HL-60 (cell line): Measurements from ENCODE around the gene FHIT.

Experiments used
- DNase-seq, 2 experiments: peaks; one replicate each; pipeline ENCODE4 v3.0.0-alpha.2; 2010 to 2020; ENCODE audit warnings: low read depth in 1 of 2, low spot score in 1 of 2
- H3K27ac ChIP-seq: fragments of 250-450 bp; sonication (Bioruptor Pico); replicated peaks from 2 replicates; pipeline ENCODE4 v1.5.1; 2020; ENCODE audit warnings: mild to moderate bottlenecking, moderate library complexity
- H3K27me3 ChIP-seq: fragments of 250-450 bp; sonication (Bioruptor Pico); 2 replicates; pipeline ENCODE4 v1.5.1; 2021; ENCODE audit warnings: mild to moderate bottlenecking, moderate library complexity; ENCODE audit not compliant: insufficient read depth, poor library complexity, severe bottlenecking
- H3K4me3 ChIP-seq: replicated peaks from 2 replicates; pipeline ENCODE4 v1.5.1; 2011; ENCODE audit warnings: mild to moderate bottlenecking, control low read depth, low read length; ENCODE audit not compliant: insufficient read depth
- CTCF ChIP-seq: IDR thresholded peaks from one replicate; pipeline ENCODE4 v1.5.1; 2011; ENCODE audit warnings: low read length, control low read depth, inconsistent platforms; ENCODE audit not compliant: insufficient read depth
- GABPA ChIP-seq: IDR thresholded peaks from 2 replicates; pipeline ENCODE4 v1.6.1; 2012; ENCODE audit warnings: low read depth
- POLR2AphosphoS5 ChIP-seq: IDR thresholded peaks from 2 replicates; pipeline ENCODE4 v1.6.1; 2012; ENCODE audit warnings: low read depth
- REST ChIP-seq: IDR thresholded peaks from 2 replicates; pipeline ENCODE4 v1.6.1; 2012; ENCODE audit warnings: low read depth; ENCODE audit not compliant: insufficient replicate concordance
- SPI1 ChIP-seq: IDR thresholded peaks from 2 replicates; pipeline ENCODE4 v1.6.1; 2012; ENCODE audit warnings: low read depth, mild to moderate bottlenecking, borderline replicate concordance

The FHIT gene

GRCh38 chr3:60730371-60730770 is 520.9 kb downstream of the FHIT start:
- Histone ChIP-seq H3K27ac (no peak overlapping the region), H3K4me3 (no peak overlapping the region), H3K27me3 (no peaks in the 10 kb centered on the region)
- DNase-seq: no peak
- TF ChIP-seq REST: no peak

GRCh38 chr3:60729056-60729455 is 522.2 kb downstream of the FHIT start:
- no peak overlapping the region for H3K27ac ChIP-seq
- H3K27me3 ChIP-seq: no peaks in the 10 kb centered on the region
- TF ChIP-seq CTCF (no peak), SPI1 (no peak), GABPA (no peak), REST (no peak), POLR2AphosphoS5 (no peak)
- DNase-seq: no peak
- H3K4me3 ChIP-seq: no peak overlapping the region

GRCh38 chr3:60728006-60728405 is 523.2 kb downstream of the FHIT start:
- Histone ChIP-seq H3K4me3 (no peak overlapping the region), H3K27ac (no peak overlapping the region), H3K27me3 (no peaks in the 10 kb centered on the region)
- TF ChIP-seq CTCF (no peak), SPI1 (no peak), GABPA (no peak), POLR2AphosphoS5 (no peak)
- DNase-seq: no peak

GRCh38 chr3:60720736-60721135 is 530.5 kb downstream of the FHIT start:
- DNase-seq: no peak
- Histone ChIP-seq H3K27me3 (no peaks in the 10 kb centered on the region), H3K27ac (no peak overlapping the region), H3K4me3 (no peak overlapping the region)
- TF ChIP-seq CTCF: no peak
- no peak for TF ChIP-seq SPI1
- no peak for TF ChIP-seq REST
- no peak for TF ChIP-seq POLR2AphosphoS5
- TF ChIP-seq GABPA: no peak
